Gastrocnemius medialis (tissue), 4 donors: Measurements from ENCODE around the gene HNRNPH1.

ENCODE experiments used
- CTCF ChIP-seq, 5 experiments: fragments of 450-650 bp in 3 of 5; fragments of 200-600 bp in 2 of 5; sonication (generic) in 2 of 5; IDR thresholded peaks in 4 of 5; conservative IDR thresholded peaks in 1 of 5; 1 replicate in 4 of 5; 2 replicates in 1 of 5; pipeline ENCODE4 v1.5.1; 2016 to 2019; ENCODE audit warnings: antibody characterized with exemption in 5 of 5, mild to moderate bottlenecking in 3 of 5, moderate library complexity in 3 of 5
- POLR2A ChIP-seq, 2 donors: fragments of 450-650 bp; IDR thresholded peaks; one replicate each; pipeline ENCODE4 v1.6.1; 2017; ENCODE audit warnings: antibody characterized with exemption in 2 of 2, mild to moderate bottlenecking in 2 of 2, moderate library complexity in 2 of 2

DNA sequence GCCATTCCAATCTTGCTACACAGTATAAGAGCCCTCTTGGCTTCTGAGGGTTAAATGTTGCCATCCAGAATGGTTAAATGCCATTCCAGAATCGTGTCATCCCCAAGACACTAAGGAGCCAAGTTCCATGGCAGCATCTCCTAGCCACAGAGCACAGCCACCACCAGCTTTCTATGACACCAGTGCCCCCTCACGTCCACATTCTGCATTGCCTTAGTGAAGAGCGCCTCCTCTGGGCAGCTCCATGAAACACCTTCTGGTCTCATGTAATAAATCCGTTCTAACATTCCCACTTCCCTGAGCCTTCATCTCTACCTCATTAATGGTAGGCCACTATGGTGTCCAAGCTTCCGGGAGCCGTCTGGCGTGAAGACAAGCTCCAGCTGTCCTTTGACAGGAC is 44.9 kb upstream of the HNRNPH1 start:
- TF ChIP-seq CTCF (IDR thresholded peaks at IDR 0.05 in 4 of 5, conservative IDR thresholded peaks at IDR 0.05 in 1 of 5) (peak; percentile 28 to 59 (median 43)), POLR2A (IDR thresholded peaks at IDR 0.05) (no peak)
